NT2/D1 (cell line): ENCODE data around the gene KBTBD2.

Experiments used
- SUZ12 ChIP-seq: IDR thresholded peaks from 2 replicates; pipeline ENCODE4 v1.6.1; 2011; ENCODE audit not compliant: insufficient read length, insufficient read depth; ENCODE audit errors: extremely low read depth
- YY1 ChIP-seq: IDR thresholded peaks from 2 replicates; pipeline ENCODE4 v1.6.1; 2011; ENCODE audit not compliant: insufficient read length, insufficient read depth
- ZNF274 ChIP-seq: IDR thresholded peaks from 2 replicates; pipeline ENCODE4 v1.6.1; 2011; ENCODE audit warnings: mild to moderate bottlenecking, low read depth, low read length

DNA sequence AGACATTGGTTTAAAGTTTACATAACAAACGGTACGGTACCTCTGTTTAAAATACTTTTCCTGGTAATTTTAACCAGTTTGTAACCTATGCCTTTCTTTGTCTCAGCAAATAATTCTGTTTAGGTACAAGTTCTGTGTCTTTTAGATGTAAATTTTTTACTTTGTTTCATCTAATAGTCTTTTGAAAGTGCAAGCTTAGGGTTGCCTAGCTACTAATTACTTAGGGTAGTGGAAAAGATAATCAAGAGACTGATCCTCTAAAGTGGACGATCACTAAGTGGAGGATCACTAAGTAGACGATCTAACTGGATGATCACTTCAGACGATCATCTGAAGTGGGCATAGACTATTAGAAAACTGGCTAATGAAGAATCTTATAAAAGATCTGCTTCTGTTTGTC, 49.6 kb upstream of the KBTBD2 start:
- no peak for TF ChIP-seq SUZ12
- TF ChIP-seq YY1 = no peak
- no peak for TF ChIP-seq ZNF274
